ENCODE results near the gene LHPP.

Gene LHPP

GRCh38 chr10:124491105-124491504 lies 29.5 kb downstream of the LHPP start:
- DNase-seq (ENCODE audit: low read depth), result no peak
- TF ChIP-seq POLR2A (IDR thresholded peaks at IDR 0.05; ENCODE audit: extremely low read depth, insufficient read length) (no peak), MYC (IDR thresholded peaks at IDR 0.05; ENCODE audit: low read depth, low read length) (no peak)
- TF ChIP-seq, protein P1, sequence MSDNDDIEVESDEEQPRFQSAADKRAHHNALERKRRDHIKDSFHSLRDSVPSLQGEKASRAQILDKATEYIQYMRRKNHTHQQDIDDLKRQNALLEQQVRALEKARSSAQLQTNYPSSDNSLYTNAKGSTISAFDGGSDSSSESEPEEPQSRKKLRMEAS (IDR thresholded peaks at IDR 0.05; ENCODE audit: low read depth, low read length), result no peak
- TF ChIP-seq, protein P2, sequence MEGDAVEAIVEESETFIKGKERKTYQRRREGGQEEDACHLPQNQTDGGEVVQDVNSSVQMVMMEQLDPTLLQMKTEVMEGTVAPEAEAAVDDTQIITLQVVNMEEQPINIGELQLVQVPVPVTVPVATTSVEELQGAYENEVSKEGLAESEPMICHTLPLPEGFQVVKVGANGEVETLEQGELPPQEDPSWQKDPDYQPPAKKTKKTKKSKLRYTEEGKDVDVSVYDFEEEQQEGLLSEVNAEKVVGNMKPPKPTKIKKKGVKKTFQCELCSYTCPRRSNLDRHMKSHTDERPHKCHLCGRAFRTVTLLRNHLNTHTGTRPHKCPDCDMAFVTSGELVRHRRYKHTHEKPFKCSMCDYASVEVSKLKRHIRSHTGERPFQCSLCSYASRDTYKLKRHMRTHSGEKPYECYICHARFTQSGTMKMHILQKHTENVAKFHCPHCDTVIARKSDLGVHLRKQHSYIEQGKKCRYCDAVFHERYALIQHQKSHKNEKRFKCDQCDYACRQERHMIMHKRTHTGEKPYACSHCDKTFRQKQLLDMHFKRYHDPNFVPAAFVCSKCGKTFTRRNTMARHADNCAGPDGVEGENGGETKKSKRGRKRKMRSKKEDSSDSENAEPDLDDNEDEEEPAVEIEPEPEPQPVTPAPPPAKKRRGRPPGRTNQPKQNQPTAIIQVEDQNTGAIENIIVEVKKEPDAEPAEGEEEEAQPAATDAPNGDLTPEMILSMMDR (IDR thresholded peaks at IDR 0.05; ENCODE audit: low read depth, low read length), result no peak
- no peak overlapping the region for H3K4me3 ChIP-seq (ENCODE audit: low read depth, low read length)

GRCh38 chr10:124492266-124492665 lies 30.6 kb downstream of the LHPP start:
- H3K4me3 ChIP-seq (ENCODE audit: low read depth, low read length), result no peak overlapping the region
- no peak for DNase-seq (ENCODE audit: low read depth)
- TF ChIP-seq, protein P2 (IDR thresholded peaks at IDR 0.05; ENCODE audit: low read depth, low read length), result no peak
- TF ChIP-seq POLR2A (IDR thresholded peaks at IDR 0.05; ENCODE audit: extremely low read depth, insufficient read length) (no peak), MYC (IDR thresholded peaks at IDR 0.05; ENCODE audit: low read depth, low read length) (no peak)
- TF ChIP-seq, protein P1 (IDR thresholded peaks at IDR 0.05; ENCODE audit: low read depth, low read length), result no peak

- no peak for TF ChIP-seq POLR2A (IDR thresholded peaks at IDR 0.05; ENCODE audit: extremely low read depth, insufficient read length)
- TF ChIP-seq, protein P2 (IDR thresholded peaks at IDR 0.05; ENCODE audit: low read depth, low read length), result no peak
- TF ChIP-seq, protein P1 (IDR thresholded peaks at IDR 0.05; ENCODE audit: low read depth, low read length), result no peak
- TF ChIP-seq MYC (IDR thresholded peaks at IDR 0.05; ENCODE audit: low read depth, low read length), result no peak
- DNase-seq (ENCODE audit: low read depth), result peak; percentile 33
- H3K4me3 ChIP-seq (ENCODE audit: low read depth, low read length), result no peak overlapping the region
These were observed 31.7 kb downstream of the LHPP start for GRCh38 chr10:124493214-124493882.

DNA sequence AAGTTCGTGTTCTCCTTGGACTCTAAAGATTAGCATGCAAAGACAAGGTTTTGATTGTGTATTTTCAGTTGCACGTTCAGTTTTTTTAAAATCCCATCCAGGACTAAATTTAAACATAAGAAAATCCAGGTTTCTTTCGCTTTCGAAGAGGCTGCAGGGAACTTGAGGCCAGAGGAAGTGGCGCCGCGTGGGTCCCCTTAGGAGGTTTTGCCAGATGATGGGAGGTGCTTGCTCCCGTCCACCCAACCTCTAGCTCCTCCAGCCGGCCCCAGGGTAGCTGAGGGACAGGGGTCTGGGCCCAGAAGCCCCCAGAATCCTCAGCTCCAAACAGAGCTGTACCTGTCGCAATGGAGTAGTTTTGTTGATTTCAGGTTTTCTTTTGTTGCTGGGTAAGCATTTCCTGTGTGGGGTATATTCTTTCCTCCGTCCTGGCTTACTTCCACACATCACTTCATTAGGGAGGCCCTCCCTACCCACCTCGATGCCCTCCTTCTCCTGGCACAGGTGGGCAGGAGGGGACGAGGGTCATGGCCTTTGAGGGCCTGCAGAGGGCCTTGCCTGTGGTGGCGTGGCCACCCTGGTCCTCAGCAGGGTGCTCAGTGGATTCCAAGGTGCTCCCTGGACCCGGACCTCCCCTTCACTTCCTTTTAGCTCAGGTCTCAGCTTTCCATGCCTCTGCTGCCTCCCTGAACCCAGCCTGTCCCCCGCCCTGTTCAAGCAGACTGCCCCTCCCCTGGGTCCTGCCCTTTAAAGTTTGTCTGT lies 32.6 kb downstream of the LHPP start:
- TF ChIP-seq, protein P2 (IDR thresholded peaks at IDR 0.05; ENCODE audit: low read depth, low read length), result no peak
- TF ChIP-seq POLR2A (IDR thresholded peaks at IDR 0.05; ENCODE audit: extremely low read depth, insufficient read length), result no peak
- TF ChIP-seq, protein P1 (IDR thresholded peaks at IDR 0.05; ENCODE audit: low read depth, low read length), result no peak
- H3K4me3 ChIP-seq (ENCODE audit: low read depth, low read length), result no peak overlapping the region
- DNase-seq (ENCODE audit: low read depth), result no peak

- DNase-seq (ENCODE audit: low read depth), result no peak
- H3K4me3 ChIP-seq (ENCODE audit: low read depth, low read length), result no peak overlapping the region
- no peak for TF ChIP-seq POLR2A (IDR thresholded peaks at IDR 0.05; ENCODE audit: extremely low read depth, insufficient read length)
- TF ChIP-seq, protein P2 (IDR thresholded peaks at IDR 0.05; ENCODE audit: low read depth, low read length), result no peak
These were observed 33.5 kb downstream of the LHPP start for GRCh38 chr10:124495162-124495561.

Measured in NB4 (cell line).